Activated T-helper 17 cell treated with anti-CD3 and anti-CD28 coated beads, Interleukin-2, amount 50 U/mL, for 72 hours (primary cell): ENCODE results near the gene SCART1. TPM values are rescaled to one million over a fixed set of nuclear protein-coding genes. Genes with fewer than 3 reads are reported as not detected.
"Not testable (repeated sequence)": the region's sequence is repeated elsewhere in the genome, so short reads cannot be mapped to it uniquely, and the experiment has no call there.

Experiments
- ATAC-seq: fragments of 150-1000 bp; cut with Tn5 transposase; replicated peaks from 2 replicates; pipeline ENCODE4 v1.10.0; 2021; ENCODE audit warnings: mild to moderate bottlenecking, moderate library complexity
- H3K27ac Mint-ChIP-seq: one replicate; pipeline ENCODE4 v1.8.0; 2022; ENCODE audit warnings: mixed read lengths
- H3K27me3 Mint-ChIP-seq: one replicate; pipeline ENCODE4 v1.8.0; 2022; ENCODE audit warnings: mixed read lengths
- H3K36me3 Mint-ChIP-seq: one replicate; pipeline ENCODE4 v1.8.0; 2022; ENCODE audit warnings: low read depth, mild to moderate bottlenecking, mixed read lengths
- H3K4me1 Mint-ChIP-seq: one replicate; pipeline ENCODE4 v1.8.0; 2022; ENCODE audit warnings: mixed read lengths
- H3K4me3 Mint-ChIP-seq: one replicate; pipeline ENCODE4 v1.8.0; 2022; ENCODE audit warnings: mild to moderate bottlenecking, mixed read lengths
- H3K9me3 Mint-ChIP-seq: one replicate; pipeline ENCODE4 v1.8.0; 2022; ENCODE audit warnings: mixed read lengths
- total RNA-seq, 2 donors: library from RNA; stranded (reverse); gene quantifications; one replicate each; pipeline ENCODE4 v1.2.3, GENCODE V29; 2022

Gene SCART1
- 10 to 100 TPM in 1 of 2 donors, 1 to 10 TPM in 1; 7.2 to 17.3 TPM for total RNA-seq

DNA sequence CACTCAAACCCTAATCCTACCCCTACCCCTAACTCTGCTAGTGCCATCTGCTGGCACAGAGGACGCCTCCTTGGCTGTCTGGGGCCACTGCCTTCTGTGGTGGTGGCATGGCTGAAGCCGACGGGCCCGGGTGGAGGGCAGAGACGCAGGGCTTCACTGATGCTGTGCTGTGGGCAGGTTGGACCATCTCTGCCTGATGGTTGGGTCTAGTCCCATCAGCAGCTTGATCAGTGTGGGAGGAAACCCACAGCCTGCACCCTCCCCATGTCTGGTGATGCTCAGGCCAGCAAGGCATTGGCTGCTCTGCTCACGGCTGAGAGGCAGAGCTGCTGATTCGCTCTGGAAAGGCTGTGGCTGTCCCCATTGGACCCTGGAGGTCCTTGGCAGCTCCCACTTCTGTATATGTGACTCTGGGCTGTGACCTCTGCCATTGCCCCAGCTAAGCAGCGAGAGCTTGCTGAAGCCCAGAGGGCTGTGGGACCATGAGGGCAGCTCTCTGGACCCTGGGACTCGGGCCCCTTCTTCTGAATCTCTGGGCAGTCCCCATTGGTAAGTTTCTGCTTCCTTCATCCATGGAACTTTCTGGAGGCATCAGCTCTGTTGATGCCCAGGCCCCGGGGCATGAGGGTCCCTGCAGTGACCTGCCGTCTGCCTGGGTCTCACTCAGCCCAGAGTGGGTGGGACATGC, at the start of gene SCART1:
Gene SCART1, plus strand, starts transcription at position 430 of the 688 bp plus-strand sequence. Its CDS starts 53 bp downstream, at position 483.
- Mint-ChIP-seq H3K4me3 (peak within 1 kb of the TSS; percentile 70), H3K36me3 (no peaks in the 10 kb centered on the region), H3K9me3 (peaks cover 7% of the 10 kb centered on the region), H3K27me3 (no peaks in the 10 kb centered on the region), H3K4me1 (peaks cover 19% of the 10 kb centered on the region), H3K27ac (no peak within 1 kb of the TSS)
- ATAC-seq: peak; percentile 97

DNA sequence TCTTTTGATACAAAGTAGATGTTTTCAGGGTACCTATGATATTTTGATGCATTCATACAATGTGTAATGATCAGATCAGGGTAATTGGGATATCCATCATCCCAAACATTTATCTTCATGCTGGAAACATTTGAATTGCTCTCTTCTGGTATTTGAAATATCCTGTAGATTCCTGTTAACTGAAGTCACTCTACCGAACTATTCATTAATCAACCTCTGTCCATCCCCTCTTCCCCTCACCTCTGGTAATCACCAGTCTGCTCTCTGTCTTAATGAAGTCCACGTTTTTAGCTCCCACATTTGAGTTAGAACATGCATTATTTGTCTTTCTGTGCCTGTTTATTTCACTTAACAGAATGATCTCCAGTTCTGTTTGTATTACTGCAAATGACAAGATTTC, 48.5 kb upstream of the SCART1 start:
- no peaks in the 10 kb centered on the region for H3K9me3 Mint-ChIP-seq
- H3K4me1 Mint-ChIP-seq: peaks cover 29% of the 10 kb centered on the region
- peak overlapping the region; percentile 2 for H3K27ac Mint-ChIP-seq
- peaks cover 97% of the 10 kb centered on the region for H3K36me3 Mint-ChIP-seq
- H3K27me3 Mint-ChIP-seq: no peaks in the 10 kb centered on the region
- peak overlapping the region; percentile 19 for H3K4me3 Mint-ChIP-seq
- ATAC-seq: no peak

DNA sequence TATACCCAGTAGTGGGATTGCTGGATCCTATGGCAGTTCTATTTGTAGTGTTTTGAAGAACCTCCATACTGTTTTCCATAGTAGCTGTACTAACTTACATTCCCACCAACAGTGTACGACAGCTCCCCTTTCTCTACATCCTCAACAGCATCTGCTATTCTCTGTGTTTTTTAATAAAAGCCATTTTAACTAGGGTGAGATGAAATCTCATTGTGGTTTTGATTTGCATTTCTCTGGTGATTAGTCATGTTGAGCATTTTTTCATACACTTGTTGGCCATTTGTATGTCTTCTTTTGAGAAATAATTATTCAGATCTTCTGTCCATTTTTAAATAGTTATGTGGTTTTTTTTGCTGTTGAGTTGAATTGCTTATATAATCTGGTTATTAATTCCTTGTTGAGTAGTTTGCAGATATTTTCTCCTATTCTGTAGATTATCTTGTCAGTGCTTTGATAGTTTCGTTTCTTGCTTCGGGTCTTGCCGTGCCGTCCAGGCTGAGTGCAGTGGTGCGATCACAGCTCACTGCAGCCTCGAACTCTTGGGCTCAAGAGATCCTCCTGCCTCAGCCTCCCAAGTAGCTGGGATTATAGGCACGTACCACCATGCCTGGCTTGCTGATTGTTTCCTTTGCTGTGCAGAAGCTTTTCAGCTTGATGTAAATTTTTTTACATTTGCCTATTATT, 47.8 kb upstream of the SCART1 start:
- Mint-ChIP-seq H3K4me3 (peak overlapping the region; percentile 19), H3K4me1 (peaks cover 29% of the 10 kb centered on the region)

DNA sequence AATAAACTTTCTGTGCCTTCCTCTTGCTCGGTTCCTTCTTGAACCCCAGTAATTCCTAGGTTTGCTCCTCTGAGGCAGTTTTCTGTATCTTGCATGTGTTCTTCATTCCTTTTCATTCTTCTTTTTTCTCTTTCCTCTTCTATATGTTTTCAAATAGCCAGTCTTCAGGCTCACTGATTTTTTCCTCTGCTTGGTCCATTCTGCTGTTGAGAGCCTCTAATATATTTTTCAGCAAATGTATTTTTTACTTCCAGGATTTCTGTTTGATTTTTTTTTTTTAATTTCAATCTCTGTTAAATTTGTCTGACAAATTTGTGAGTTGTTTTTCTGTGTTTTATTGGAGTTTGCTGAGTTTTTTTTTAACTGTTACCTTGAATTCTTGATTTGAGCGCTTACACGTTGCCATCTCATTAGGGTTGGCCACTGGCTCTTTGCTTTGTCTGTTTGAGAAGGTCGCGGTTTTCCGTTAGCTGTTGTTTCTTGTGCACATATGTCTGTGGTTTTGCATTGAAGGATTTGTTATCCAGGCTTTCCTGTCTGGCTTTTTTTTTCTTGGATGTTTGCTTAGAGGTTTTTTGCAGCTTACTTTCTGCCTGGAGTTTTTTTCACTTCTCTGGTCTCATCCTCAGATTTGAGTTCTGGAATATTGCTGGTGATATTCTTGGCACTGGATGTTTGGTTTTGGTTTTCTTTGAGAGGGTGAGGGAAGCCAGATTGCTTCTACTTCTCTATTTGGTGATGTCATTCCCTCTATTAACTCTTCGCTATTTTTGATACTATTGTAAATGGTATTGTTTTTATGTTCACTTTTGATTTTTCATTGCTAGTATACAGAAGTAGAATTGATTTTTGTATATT, 42.0 kb upstream of the SCART1 start:
- ATAC-seq: no peak
- no peak overlapping the region for H3K27ac Mint-ChIP-seq
- H3K36me3 Mint-ChIP-seq: peaks cover 96% of the 10 kb centered on the region
- no peak overlapping the region for H3K4me3 Mint-ChIP-seq
- peaks cover 18% of the 10 kb centered on the region for H3K4me1 Mint-ChIP-seq
- H3K9me3 Mint-ChIP-seq: peaks cover 6% of the 10 kb centered on the region
- H3K27me3 Mint-ChIP-seq: no peaks in the 10 kb centered on the region

More for the DNA sequence above, 47.8 kb upstream of the SCART1 start:
- Mint-ChIP-seq H3K27ac (peak overlapping the region; percentile 2), H3K36me3 (peaks cover 97% of the 10 kb centered on the region), H3K9me3 (no peaks in the 10 kb centered on the region), H3K27me3 (no peaks in the 10 kb centered on the region)
- peak; percentile 60 for ATAC-seq

DNA sequence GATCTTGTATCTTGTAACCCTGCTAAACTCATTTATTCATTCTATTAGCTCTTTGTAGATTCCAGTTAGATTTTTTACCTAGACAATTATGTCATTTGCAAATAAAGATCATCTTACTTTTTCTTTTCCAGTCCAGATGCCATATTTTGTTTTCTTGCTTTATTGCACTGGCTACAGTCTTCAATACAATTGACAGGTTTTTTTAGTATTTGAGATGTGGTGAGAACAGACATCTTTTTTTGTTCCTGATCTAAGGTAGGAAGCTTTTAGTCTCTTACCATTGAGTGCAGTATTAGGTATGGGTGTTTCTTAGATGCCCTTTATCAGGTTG, 41.4 kb upstream of the SCART1 start:
- Mint-ChIP-seq H3K9me3 (peaks cover 6% of the 10 kb centered on the region), H3K4me3 (no peak overlapping the region), H3K36me3 (peaks cover 90% of the 10 kb centered on the region), H3K27ac (no peak overlapping the region), H3K4me1 (peaks cover 14% of the 10 kb centered on the region), H3K27me3 (no peaks in the 10 kb centered on the region)
- no peak for ATAC-seq

DNA sequence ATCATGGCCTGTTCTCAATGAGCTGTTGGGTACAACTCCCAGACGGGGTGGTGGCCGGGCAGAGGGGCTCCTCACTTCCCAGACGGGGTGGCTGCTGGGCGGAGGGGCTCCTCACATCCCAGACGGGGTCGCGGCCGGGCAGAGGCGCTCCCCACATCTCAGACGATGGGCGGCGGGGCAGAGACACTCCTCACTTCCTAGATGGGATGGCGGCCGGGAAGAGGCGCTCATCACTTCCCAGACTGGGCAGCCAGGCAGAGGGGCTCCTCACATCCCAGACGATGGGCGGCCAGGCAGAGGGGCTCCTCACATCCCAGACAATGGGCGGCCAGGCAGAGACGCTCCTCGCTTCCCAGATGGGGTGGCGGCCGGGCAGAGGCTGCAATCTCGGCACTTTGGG, 39.3 kb upstream of the SCART1 start:
- H3K27me3 Mint-ChIP-seq, H3K4me1 Mint-ChIP-seq, H3K4me3 Mint-ChIP-seq, H3K27ac Mint-ChIP-seq, ATAC-seq, H3K9me3 Mint-ChIP-seq: not testable (repeated sequence)
- peaks cover 83% of the 10 kb centered on the region for H3K36me3 Mint-ChIP-seq

DNA sequence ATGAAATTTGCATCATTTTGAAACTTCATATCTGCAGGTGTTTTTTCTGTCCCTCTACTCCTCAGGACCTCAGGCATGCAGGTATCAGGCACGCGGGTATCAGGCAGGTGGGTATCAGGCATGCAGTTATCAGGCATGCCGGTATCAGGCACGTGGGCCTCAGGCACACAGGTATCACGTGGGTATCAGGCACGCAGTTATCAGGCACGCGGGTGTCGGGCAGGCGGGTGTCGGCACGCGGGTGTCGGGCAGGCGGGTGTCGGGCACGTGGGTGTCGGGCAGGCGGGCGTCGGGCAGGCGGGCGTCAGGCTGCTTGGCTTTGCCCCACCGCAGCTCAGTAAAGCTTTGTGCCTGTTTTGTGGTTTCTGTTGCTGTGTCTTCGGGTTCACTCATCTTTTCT, 38.0 kb upstream of the SCART1 start:
- ATAC-seq: no peak
- H3K27ac Mint-ChIP-seq: no peak overlapping the region
- peaks cover 6% of the 10 kb centered on the region for H3K9me3 Mint-ChIP-seq
- H3K4me3 Mint-ChIP-seq: no peak overlapping the region
- H3K36me3 Mint-ChIP-seq: peaks cover 81% of the 10 kb centered on the region
- H3K4me1 Mint-ChIP-seq: peaks cover 8% of the 10 kb centered on the region
- H3K27me3 Mint-ChIP-seq: no peaks in the 10 kb centered on the region

DNA sequence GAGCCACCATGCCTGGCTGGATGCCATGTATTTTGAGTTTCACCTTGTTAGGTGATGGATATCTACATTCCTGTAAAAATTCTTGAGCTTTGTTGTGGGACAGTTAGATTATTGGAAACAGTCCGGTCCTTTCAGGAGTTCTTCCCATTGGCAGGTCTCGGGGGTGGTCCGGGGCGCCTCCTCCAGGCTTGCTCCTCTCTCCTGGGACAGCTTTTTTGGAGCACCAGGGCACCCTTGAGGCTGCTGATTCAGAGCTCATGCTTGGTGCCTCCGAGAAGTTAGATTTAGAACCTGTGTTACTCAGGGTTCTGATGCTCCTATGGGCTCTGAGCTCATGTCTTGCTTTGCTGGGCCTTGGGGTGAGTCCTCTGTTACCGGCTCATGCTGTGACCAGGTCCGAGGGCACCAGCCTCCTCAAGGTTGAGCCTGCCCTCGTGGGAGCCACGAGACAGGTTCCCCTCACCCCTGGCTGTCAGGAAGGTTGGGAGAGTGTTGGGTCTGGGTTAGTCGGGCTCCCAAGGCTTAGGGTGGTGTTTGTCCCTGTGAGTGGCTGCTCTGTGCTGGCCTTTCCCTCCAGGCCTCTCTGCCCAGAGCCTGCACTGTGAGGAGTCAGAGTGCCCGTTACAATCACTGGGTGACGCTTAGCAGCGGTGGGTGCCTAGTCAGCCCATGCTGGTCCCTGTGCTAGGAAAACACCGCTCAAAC, 35.3 kb upstream of the SCART1 start:
- H3K9me3 Mint-ChIP-seq: no peaks in the 10 kb centered on the region
- no peaks in the 10 kb centered on the region for H3K27me3 Mint-ChIP-seq
- H3K27ac Mint-ChIP-seq: no peak overlapping the region
- peaks cover 8% of the 10 kb centered on the region for H3K4me1 Mint-ChIP-seq
- ATAC-seq: no peak
- H3K36me3 Mint-ChIP-seq: peaks cover 63% of the 10 kb centered on the region
- H3K4me3 Mint-ChIP-seq: no peak overlapping the region

DNA sequence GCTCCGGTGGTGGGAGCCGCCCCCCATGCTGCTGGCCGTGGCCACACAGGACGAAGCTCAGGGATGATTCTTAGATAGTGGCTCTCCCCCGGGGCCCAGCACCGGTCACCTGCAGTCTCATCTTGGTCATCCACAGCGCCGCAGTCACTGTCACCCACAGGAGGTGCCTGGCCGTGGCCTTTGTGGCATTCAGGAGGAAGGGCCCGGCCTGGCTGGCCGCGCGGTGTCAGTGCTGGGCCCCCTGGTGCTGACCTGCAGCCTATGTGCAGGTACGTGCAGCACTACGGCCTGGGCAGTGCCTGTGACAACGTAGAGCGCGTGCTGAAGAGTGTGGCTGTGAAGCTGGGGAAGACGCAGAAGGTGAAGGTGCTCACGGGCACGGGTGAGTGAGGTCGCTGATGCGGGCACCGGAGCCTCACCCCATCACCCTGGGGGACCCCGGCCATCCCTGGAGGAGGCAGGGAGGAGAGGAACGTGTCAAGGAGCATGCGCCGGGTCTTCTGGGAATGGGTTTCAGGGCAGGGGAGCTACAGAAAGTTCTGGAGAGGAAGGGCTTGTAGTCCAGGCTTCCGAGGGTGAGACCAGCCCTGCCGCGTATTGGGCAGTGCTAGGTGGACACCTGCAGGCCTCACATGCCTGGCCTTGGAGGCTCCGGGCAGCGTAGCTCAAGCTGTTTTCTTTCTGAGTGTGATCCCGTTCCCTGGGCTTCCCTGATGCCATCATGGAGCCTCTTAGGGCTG, 34.4 kb upstream of the SCART1 start:
- Mint-ChIP-seq H3K4me3 (no peak overlapping the region), H3K9me3 (no peaks in the 10 kb centered on the region), H3K4me1 (peaks cover 8% of the 10 kb centered on the region), H3K27ac (no peak overlapping the region), H3K27me3 (no peaks in the 10 kb centered on the region), H3K36me3 (peaks cover 55% of the 10 kb centered on the region)
- ATAC-seq: no peak

DNA sequence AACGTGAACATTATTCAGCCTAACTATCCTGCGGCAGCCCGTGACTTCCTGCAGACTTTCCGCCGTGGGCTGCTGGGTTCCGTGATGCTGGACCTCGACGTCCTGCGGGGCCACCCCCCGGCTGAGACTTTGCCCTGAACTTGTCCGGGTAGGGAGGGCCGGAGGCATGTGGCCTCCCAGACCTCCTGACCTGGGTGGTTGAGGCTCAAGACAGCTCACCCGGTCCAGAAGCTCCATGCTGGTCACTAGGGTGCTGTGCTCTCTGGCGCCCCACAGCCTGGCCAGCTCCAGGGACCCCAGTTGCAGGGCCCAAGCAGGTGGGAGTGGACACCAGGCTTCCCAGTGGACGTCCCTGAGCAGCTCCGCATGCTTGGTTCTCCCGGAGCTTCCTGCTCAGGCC, 33.7 kb upstream of the SCART1 start:
- no peak for ATAC-seq
- Mint-ChIP-seq H3K27ac (no peak overlapping the region), H3K36me3 (peaks cover 48% of the 10 kb centered on the region), H3K27me3 (no peaks in the 10 kb centered on the region), H3K9me3 (no peaks in the 10 kb centered on the region), H3K4me3 (no peak overlapping the region), H3K4me1 (peaks cover 8% of the 10 kb centered on the region)

DNA sequence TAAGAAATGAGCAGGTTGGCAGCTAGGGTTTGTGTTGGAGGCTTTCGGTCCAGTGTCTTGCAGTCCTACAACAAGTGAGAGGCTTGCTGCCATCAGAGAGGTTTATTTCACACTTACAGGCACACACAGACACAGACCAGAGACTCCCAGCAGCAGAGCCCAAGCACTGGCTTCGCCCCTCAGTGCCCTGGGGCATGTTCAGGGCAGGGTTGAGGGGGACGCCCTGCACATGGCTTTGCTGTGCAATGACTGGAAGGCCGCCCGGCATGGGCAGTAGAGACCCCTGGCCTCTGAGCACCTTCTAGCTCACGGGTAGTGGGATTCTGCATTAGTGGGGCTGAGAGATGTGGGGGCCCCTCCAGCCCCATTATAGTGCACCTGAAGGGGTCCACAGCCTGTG, 33.2 kb upstream of the SCART1 start:
- peaks cover 5% of the 10 kb centered on the region for H3K4me1 Mint-ChIP-seq
- no peaks in the 10 kb centered on the region for H3K9me3 Mint-ChIP-seq
- H3K27me3 Mint-ChIP-seq: no peaks in the 10 kb centered on the region
- no peak overlapping the region for H3K4me3 Mint-ChIP-seq
- H3K27ac Mint-ChIP-seq: no peak overlapping the region
- peaks cover 43% of the 10 kb centered on the region for H3K36me3 Mint-ChIP-seq
- no peak for ATAC-seq

DNA sequence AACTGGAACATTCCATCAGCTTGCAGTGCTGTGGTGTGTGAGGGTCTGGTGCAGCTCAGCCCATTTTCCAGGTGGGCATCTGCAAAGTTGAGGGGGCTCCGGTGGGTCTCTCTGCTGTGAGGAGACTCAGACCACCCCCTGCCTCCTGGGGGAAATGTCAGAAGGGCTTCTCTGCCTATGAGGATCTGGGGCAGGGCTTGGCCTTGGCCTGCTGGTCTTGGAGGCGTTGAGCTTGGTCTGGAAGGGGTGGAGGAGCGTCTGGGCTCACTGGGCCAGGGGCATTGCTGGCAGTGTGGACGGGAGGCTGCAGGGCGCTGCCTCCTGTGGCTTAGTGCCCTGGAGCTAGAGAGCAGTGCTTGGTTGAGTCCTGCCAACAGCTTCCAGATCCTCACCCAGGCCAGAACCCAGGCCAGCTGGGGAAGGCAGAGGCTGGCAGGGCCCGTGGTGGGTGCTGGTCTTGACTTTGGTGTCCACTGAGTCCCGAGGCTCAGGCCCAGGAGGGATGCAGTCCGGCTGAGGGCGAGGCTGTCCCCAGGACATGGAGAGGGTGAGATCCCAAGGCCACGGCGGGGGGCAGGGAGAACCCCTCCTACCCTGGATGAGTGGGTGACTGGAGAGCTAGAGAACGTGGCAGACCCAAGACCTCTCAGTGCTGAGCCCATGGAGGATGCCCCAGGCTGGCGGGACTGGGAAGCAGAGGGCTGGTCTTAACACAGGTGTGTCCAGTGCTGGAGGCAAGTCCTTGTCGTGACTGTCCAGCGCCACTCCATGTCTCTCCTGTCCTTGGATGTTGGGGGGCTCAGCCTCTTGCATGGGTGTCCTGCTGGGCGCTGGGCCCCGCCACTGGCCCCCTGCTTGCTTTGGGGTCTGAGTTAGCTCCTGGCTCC, 32.2 kb upstream of the SCART1 start:
- no peaks in the 10 kb centered on the region for H3K27me3 Mint-ChIP-seq
- H3K4me1 Mint-ChIP-seq: peaks cover 3% of the 10 kb centered on the region
- peaks cover 34% of the 10 kb centered on the region for H3K36me3 Mint-ChIP-seq
- ATAC-seq: no peak
- H3K4me3 Mint-ChIP-seq: no peak overlapping the region
- H3K27ac Mint-ChIP-seq: no peak overlapping the region
- no peaks in the 10 kb centered on the region for H3K9me3 Mint-ChIP-seq

DNA sequence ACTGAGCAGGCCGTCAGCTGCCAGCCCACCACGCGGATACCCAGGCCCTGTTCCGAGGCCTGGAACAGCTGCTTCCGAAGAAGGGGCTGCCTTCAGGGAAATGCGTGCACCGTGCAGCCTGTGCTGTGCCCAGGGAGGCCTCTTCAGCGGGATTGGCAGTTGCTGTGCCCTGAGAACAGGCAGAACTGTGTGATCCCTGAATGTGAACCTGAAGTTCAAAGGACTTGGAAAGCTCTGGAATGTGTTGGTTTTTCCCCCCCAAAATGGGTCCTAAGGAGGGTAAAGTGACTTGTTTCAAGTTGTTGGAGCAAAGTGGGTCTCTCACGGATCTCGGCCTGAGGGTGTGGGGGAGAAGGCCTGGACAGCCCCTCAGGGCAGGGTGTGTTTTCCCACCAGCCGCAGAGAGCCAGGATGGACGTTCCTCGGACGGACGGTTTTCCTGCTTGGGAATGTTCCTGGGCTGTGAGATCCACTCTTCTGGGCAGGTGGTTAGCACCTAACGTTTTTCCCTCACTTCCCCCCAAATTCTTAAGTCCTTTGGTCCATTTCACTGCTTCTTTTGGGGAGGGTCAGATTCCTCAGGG, 31.4 kb upstream of the SCART1 start:
- Mint-ChIP-seq H3K9me3 (no peaks in the 10 kb centered on the region), H3K4me1 (peaks cover 3% of the 10 kb centered on the region), H3K4me3 (peak overlapping the region; percentile 12), H3K36me3 (peaks cover 34% of the 10 kb centered on the region), H3K27me3 (no peaks in the 10 kb centered on the region), H3K27ac (no peak overlapping the region)
- no peak for ATAC-seq
